Transverse colon (tissue), 3 donors: ENCODE data around the gene NDE1.

Experiments
- EP300 ChIP-seq: sonication (generic); formaldehyde crosslinking; IDR thresholded peaks from one replicate; pipeline ENCODE4 v1.6.1; 2017; ENCODE audit warnings: antibody characterized with exemption, low read depth
- POLR2A ChIP-seq: fragments of 450-650 bp; IDR thresholded peaks from one replicate; pipeline ENCODE4 v1.6.1; 2016; ENCODE audit warnings: antibody characterized with exemption, mild to moderate bottlenecking, moderate library complexity
- TF ChIP-seq, protein P1 (sequence below), 5 experiments: fragments of 200-600 bp in 3 of 5; fragments of 450-650 bp in 2 of 5; sonication (generic) in 3 of 5; IDR thresholded peaks; 1 replicate in 2 of 5; 2 replicates in 3 of 5; pipeline ENCODE4 v1.5.1; 2016 to 2017; ENCODE audit warnings: antibody characterized with exemption in 5 of 5, inconsistent platforms in 3 of 5, mild to moderate bottlenecking in 2 of 5, moderate library complexity in 1 of 5

DNA sequence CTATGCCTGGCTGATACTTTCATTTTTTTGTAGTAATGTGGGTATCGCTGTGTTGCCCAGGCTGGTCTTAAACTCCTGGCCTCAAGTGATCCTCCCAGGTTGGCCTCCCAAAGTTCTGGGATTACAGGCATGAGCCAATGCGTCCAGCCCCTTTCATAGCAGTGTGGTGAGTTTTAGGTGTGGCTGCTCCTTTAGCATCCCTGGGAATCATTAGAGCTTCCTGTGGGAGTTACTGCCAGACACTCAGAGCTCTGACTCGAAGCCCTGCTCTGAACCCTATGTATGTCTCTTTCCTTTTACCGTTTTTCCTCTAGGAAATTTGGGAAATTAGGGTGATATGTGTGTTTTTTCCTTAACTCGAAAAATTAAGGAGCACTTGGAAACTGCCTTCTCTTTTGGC is 44.5 kb downstream of the NDE1 start:
- TF ChIP-seq, protein P1, sequence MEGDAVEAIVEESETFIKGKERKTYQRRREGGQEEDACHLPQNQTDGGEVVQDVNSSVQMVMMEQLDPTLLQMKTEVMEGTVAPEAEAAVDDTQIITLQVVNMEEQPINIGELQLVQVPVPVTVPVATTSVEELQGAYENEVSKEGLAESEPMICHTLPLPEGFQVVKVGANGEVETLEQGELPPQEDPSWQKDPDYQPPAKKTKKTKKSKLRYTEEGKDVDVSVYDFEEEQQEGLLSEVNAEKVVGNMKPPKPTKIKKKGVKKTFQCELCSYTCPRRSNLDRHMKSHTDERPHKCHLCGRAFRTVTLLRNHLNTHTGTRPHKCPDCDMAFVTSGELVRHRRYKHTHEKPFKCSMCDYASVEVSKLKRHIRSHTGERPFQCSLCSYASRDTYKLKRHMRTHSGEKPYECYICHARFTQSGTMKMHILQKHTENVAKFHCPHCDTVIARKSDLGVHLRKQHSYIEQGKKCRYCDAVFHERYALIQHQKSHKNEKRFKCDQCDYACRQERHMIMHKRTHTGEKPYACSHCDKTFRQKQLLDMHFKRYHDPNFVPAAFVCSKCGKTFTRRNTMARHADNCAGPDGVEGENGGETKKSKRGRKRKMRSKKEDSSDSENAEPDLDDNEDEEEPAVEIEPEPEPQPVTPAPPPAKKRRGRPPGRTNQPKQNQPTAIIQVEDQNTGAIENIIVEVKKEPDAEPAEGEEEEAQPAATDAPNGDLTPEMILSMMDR (IDR thresholded peaks at IDR 0.05): no peak
- no peak for TF ChIP-seq POLR2A
- TF ChIP-seq EP300: no peak
